ENCODE results near the gene HEXIM2. TPM values are rescaled to one million over a fixed set of nuclear protein-coding genes. Genes with fewer than 3 reads are reported as not detected.

Gene HEXIM2
- total RNA-seq (2014; rRNA removed; shearing (Covaris generic)), result 15.2 and 16.9 TPM in 2 replicates

GRCh38 chr17:45161288-45162024, at the start of gene HEXIM2:
Gene HEXIM2 (plus strand): TSS chr17:45161875. CDS start chr17:45162794, 919 bp downstream.

DNA sequence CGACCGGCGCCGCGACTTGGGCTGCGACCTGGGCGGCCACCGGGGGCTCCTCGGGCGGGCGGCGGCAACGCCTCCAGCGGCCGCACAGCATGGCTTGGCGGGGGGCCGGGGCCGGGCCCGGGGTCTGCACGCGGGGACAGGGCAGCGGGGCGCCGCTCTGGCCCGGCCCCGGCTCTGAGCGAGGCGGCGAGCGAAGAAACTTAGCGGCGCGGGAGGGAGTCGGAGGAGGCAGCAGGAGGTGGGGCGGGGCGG, 29.4 kb upstream of the HEXIM2 start, which contains the start of gene PLCD3:
Gene PLCD3 (minus strand): TSS at position 196 of the 252 bp plus-strand sequence. CDS start 105 bp downstream, at position 91.

DNA sequence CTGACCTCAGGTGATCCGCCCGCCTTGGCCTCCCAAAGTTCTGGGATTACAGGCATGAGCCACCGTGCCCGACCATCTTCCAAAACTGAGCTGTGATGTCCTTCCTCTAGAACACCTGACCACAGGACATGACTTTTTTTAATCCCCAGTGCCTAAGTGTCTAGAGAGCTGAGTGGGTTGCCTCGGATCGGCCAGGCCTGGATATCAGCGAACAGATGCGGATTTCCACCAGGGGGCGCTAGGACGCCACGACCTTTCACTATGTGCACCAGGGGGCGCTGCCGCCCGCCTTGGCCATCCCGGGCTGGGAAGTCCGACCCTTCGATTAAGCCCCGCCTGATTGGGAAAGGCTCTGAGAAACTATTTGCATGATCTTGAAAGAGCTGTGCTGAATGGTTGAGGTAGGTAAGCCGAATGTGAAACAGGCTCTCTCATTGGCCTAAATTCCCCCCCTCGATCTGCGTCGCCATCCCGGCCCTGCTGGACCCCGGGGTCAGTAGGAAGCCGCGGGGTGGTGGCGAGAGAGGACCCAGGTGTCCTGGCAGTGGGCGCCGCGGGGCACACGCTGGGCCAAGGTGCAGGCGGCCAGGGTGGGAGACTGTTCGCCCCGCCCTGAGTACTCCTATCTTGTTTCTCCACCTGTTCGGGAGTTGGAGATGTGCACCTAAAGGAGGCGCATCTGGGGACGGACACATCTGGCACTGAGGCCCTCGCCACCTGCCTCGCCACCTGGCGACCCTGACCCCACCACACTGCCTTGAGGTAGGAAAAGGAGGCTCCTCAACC, 26.3 kb upstream of the HEXIM2 start, which contains the start of gene ACBD4:
Gene ACBD4 (plus strand): TSS at position 496 of the 786 bp plus-strand sequence. CDS start 458 bp downstream, outside the sequence.

DNA sequence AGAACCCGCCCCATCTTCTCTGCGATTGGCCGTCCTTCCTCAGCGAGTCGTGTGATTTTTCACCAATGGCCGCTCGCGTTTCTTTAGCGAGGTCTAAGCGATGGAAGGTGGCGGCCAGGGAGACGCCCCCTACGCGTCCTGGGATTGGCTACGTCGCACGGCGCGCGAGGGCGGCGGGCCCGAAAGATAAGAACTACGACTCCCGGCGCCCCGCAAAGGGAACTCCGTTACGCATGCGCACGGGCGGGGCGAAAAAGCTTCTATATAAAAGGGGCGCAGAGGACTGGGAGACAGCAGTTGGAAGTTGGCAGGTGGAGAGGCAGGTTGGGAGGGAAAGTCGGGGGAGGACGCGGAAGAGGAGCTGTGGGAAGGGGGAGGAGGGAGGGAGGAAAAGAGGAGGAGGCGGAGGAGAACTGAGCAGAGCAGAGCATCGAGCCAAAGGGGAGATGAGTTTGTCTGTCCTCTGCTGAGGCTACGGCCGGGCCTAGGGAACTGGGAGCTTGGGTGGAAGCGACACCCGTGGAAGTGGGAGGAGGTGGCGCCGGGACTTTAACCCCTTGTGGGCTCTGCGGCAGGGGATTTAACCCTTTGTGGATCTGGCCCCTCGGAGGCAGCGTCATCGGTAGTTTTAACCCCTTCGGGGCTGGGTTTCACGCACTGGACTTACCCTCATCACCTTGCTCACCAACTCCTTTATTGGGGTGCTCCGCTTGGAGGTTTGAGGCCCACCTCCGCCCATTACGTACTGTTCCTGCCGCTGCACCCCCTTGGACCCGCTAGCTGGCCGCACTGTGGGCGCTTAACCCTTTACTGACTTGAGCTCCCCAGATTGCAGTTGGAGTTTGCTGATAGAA, 13.3 kb upstream of the HEXIM2 start, which contains the start of gene HEXIM1:
Gene HEXIM1 (plus strand): TSS at position 293 of the 854 bp plus-strand sequence. CDS start 716 bp downstream, outside the sequence.

Small RNA genes lying within 50 kb of the gene (small RNA-seq; reads per million reads assigned to genes)
- not detected for gene MIR6784

Other genes starting within 250 kb of the HEXIM2 start
- 0.03 and 0.23 TPM in 2 replicates for gene GFAP, start 246.4 kb upstream of the HEXIM2 start, total RNA-seq (2014; rRNA removed; shearing (Covaris generic))
- gene KIF18B, start 214.1 kb upstream of the HEXIM2 start, total RNA-seq (2014; rRNA removed; shearing (Covaris generic)), result 11.8 and 13.6 TPM in 2 replicates
- gene C1QL1, start 193.6 kb upstream of the HEXIM2 start, total RNA-seq (2014; rRNA removed; shearing (Covaris generic)), result 6.0 and 6.3 TPM in 2 replicates
- gene DCAKD, start 110.2 kb upstream of the HEXIM2 start, total RNA-seq (2014; rRNA removed; shearing (Covaris generic)), result 34.5 and 47.1 TPM in 2 replicates
- gene NMT1, start 100.6 kb upstream of the HEXIM2 start, total RNA-seq (2014; rRNA removed; shearing (Covaris generic)), result 87.0 and 114 TPM in 2 replicates
- gene PLCD3, start 29.4 kb upstream of the HEXIM2 start, total RNA-seq (2014; rRNA removed; shearing (Covaris generic)), result 19.6 and 25.8 TPM in 2 replicates
- 8.8 and 10.2 TPM in 2 replicates for gene ACBD4, start 26.2 kb upstream of the HEXIM2 start, total RNA-seq (2014; rRNA removed; shearing (Covaris generic))
- 30.5 and 35.8 TPM in 2 replicates for gene HEXIM1, start 13.4 kb upstream of the HEXIM2 start, total RNA-seq (2014; rRNA removed; shearing (Covaris generic))
- 4.8 and 5.9 TPM in 2 replicates for gene FMNL1, start 60.0 kb downstream of the HEXIM2 start, total RNA-seq (2014; rRNA removed; shearing (Covaris generic))
- 0.13 TPM in 1 of 2 replicates, not detected in the other for gene SPATA32, start 100.2 kb downstream of the HEXIM2 start, total RNA-seq (2014; rRNA removed; shearing (Covaris generic))
- gene MAP3K14, start 155.1 kb downstream of the HEXIM2 start, total RNA-seq (2014; rRNA removed; shearing (Covaris generic)), result 10.8 and 12.7 TPM in 2 replicates

All from A375 (cell line).